NCI-H526 (cell line): ENCODE data around the gene TCF23.
"Not testable (repeated sequence)": the region's sequence is repeated elsewhere in the genome, so short reads cannot be mapped to it uniquely, and the experiment has no call there.

ENCODE experiments used
- DNase-seq, 2 experiments: peaks; one replicate each; lab custom pipeline; 2025; lab: John Stamatoyannopoulos, UW

Gene TCF23

DNA sequence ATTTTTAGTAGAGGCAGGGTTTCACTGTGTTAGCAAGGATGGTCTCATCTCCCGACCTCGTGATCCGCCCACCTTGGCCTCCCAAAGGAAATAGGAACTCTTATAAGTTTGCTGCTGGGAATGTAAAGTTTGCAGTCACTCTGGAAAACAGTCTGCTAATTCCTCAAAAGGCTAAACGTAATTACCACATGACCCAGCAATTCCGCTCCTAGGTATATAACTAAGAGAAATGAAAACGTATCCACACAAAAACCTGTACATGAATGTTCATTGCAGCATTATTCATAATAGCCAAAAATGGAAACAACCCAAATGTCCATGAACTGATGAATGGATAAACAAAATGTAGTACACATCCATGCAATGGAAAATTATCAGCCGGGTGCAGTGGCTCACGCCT, 41.2 kb downstream of the TCF23 start:
- no peak for DNase-seq

GRCh38 chr2:27191070-27191829, 42.4 kb downstream of the TCF23 start:
- peak; percentile 24 to 58 for DNase-seq

- DNase-seq: no peak
Observed at GRCh38 chr2:27194538-27195354, 45.9 kb downstream of the TCF23 start.

DNA sequence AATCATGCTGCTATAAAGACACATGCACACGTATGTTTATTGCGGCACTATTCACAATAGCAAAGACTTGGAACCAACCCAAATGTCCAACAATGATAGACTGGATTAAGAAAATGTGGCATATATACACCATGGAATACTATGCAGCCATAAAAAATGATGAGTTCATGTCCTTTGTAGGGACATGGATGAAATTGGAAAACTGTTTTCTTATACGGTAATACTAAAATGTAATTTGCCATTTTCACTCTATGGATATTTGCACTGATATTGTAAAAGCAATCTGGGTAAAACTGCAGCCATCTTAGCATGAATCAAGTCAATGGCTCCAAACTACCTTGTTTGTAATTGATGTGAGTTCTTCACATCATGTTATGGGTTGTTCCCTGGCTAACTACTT, 47.0 kb downstream of the TCF23 start:
- DNase-seq: not testable (repeated sequence)

GRCh38 chr2:27198068-27198467, 49.3 kb downstream of the TCF23 start:
- DNase-seq: not testable (repeated sequence)

GRCh38 chr2:27198627-27199026, 49.8 kb downstream of the TCF23 start:
- no peak for DNase-seq

- DNase-seq: no peak
Observed at GRCh38 chr2:27199241-27199640, 50.4 kb downstream of the TCF23 start.

DNA sequence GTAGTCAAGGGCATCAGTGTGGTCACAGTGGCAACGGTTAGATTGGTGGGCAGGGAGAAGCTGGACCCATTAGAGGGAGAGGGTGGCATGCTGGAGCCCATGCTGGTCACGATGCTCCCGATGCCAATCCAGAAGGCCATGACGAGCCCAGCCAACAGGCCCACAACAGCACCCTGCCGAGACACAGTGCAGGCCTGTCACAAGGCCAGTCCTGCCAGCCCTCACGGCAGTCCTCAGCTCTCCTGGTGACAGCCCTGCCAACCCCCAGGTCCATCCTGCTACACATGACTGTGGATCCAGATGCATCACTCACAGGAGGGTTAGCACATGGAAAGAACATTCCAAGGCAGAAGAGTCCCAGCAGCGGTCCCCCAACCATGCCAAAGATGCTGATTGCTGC, 52.9 kb downstream of the TCF23 start:
- no peak for DNase-seq

DNA sequence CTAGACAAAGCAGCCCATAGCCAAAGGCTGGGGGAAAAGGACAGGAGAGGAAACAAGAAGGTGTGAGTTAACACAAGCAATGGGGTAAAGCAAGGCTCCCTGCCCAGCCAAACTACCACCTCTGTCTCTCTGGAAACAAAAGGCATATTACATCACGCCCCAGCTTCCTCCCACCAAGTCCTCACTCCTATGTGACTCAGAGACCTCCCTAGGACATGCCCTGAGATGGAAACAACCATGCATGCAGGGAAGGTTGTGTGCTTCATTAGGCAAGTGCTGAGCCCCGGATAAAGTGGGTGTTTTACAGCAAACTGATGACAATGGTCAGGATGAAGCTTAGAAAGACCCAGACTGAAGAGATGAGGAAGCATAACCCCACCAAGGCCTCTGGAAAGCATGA, 54.0 kb downstream of the TCF23 start:
- no peak for DNase-seq

- DNase-seq: no peak
Observed at GRCh38 chr2:27203741-27204140, 54.9 kb downstream of the TCF23 start.

GRCh38 chr2:27204566-27204965, 55.8 kb downstream of the TCF23 start:
- no peak for DNase-seq

- DNase-seq: no peak
Observed at GRCh38 chr2:27205206-27205605, 56.4 kb downstream of the TCF23 start.

- DNase-seq: no peak
Observed at GRCh38 chr2:27206346-27206745, 57.5 kb downstream of the TCF23 start.
